HCT116 (cell line): ENCODE data around the gene PSMG1. TPM values are rescaled to one million over a fixed set of nuclear protein-coding genes. Genes with fewer than 3 reads are reported as not detected.

Experiments
- ATAC-seq: fragments of 200-7000 bp; cut with Tn5 transposase; 2 replicates; pipeline ENCODE4 v1.9.1; 2020; ENCODE audit warnings: mild to moderate bottlenecking, moderate library complexity
- BruUV-seq: library from RNA; stranded (reverse); fragments of 400-500 nt; replicated peaks from 2 replicates; lab custom pipeline; 2021; lab: Mats Ljungman, UMichigan
- CTCF ChIA-PET: fragments of 300-600 bp; sonication (Branson Sonifier 250); formaldehyde crosslinking; loops from one replicate; lab custom pipeline; 2021; ENCODE audit warnings: antibody characterized with exemption; lab: Charles Lee
- POLR2A ChIA-PET: fragments of 300-600, 350-600 bp; sonication (Branson Sonifier 250); formaldehyde crosslinking; loops from one replicate; lab custom pipeline; 2021; ENCODE audit warnings: antibody characterized with exemption; lab: Charles Lee
- RAD21 ChIA-PET, 2 experiments: fragments of 300-600 bp; sonication (Branson Sonifier 250); formaldehyde crosslinking; loops; one replicate each; lab custom pipeline; 2023; ENCODE audit warnings: low total read pairs in 2 of 2; ENCODE audit not compliant: uncharacterized antibody in 2 of 2, unreplicated experiment in 2 of 2, low non-redundant PET in 1 of 2; lab: Charles Lee
- DNase-seq: peaks from one replicate; pipeline ENCODE4 v3.0.0-alpha.2; 2010; ENCODE audit warnings: low read depth, low spot score
- H2AFZ ChIP-seq: fragments of 200-600 bp; shearing (Covaris generic), sonication (generic); 2 replicates; pipeline ENCODE4 v1.6.1; 2017; ENCODE audit warnings: low read depth, mixed run types, mixed read lengths, antibody characterized with exemption, low read length; ENCODE audit not compliant: poor library complexity, severe bottlenecking
- H3K27ac ChIP-seq: 2 replicates; pipeline ENCODE4 v1.5.1; 2012; ENCODE audit warnings: low read depth, low read length
- H3K27me3 ChIP-seq: fragments of 200-600 bp; sonication (generic); 2 replicates; pipeline ENCODE4 v1.6.1; 2016; ENCODE audit warnings: mixed run types, low read length, mixed read lengths; ENCODE audit not compliant: insufficient read depth
- H3K36me3 ChIP-seq, 2 experiments: fragments of 200-500 bp in 1 of 2; fragments of 200-600 bp in 1 of 2; sonication (Bioruptor generic) in 1 of 2; sonication (generic) in 1 of 2; 2 replicates each; pipeline versions ENCODE4 v1.5.1 to v1.6.1; 2014 to 2016; ENCODE audit warnings: low read length in 2 of 2, inconsistent platforms in 1 of 2, mixed read lengths in 1 of 2, mixed run types in 1 of 2; ENCODE audit not compliant: insufficient read depth in 2 of 2, control insufficient read depth in 1 of 2
- H3K4me1 ChIP-seq, 2 experiments: fragments of 200-600 bp in 1 of 2; sonication (generic) in 1 of 2; 2 replicates each; pipeline versions ENCODE4 v1.5.1 to v1.6.1; 2012 to 2017; ENCODE audit warnings: low read length in 2 of 2, inconsistent platforms in 1 of 2, mild to moderate bottlenecking in 1 of 2, mixed read lengths in 1 of 2, mixed run types in 1 of 2, moderate library complexity in 1 of 2; ENCODE audit not compliant: insufficient read depth in 2 of 2, control insufficient read depth in 1 of 2
- H3K4me2 ChIP-seq: fragments of 200-600 bp; sonication (generic); 2 replicates; pipeline ENCODE4 v1.6.1; 2017; ENCODE audit warnings: mixed run types, low read length, mixed read lengths
- H3K4me3 ChIP-seq, 2 experiments: fragments of 200-600 bp in 1 of 2; sonication (generic) in 1 of 2; replicated peaks in 1 of 2; 2 replicates each; pipeline ENCODE4 v1.5.1; 2011 to 2016; ENCODE audit warnings: low read length in 2 of 2, control low read depth in 1 of 2, low read depth in 1 of 2, mild to moderate bottlenecking in 1 of 2, mixed read lengths in 1 of 2, mixed run types in 1 of 2
- H3K79me2 ChIP-seq: fragments of 200-600 bp; sonication (generic); 2 replicates; pipeline ENCODE4 v1.6.1; 2017; ENCODE audit warnings: mild to moderate bottlenecking, mixed run types, low read length, moderate library complexity, mixed read lengths; ENCODE audit not compliant: insufficient read depth
- H3K9ac ChIP-seq: fragments of 200-600 bp; sonication (generic); 2 replicates; pipeline ENCODE4 v1.6.1; 2016; ENCODE audit warnings: low read length, mixed read lengths
- H3K9me2 ChIP-seq: fragments of 200-600 bp; sonication (generic), shearing (Covaris generic); 2 replicates; pipeline ENCODE4 v1.6.1; 2017; ENCODE audit warnings: mixed run types, mild to moderate bottlenecking, moderate library complexity; ENCODE audit not compliant: insufficient read depth
- H3K9me3 ChIP-seq, 2 experiments: fragments of 200-500 bp in 1 of 2; fragments of 200-600 bp in 1 of 2; sonication (Bioruptor generic) in 1 of 2; sonication (generic) in 1 of 2; 2 replicates each; pipeline ENCODE4 v1.6.1; 2014 to 2017; ENCODE audit warnings: low read length in 2 of 2, mixed read lengths in 2 of 2, inconsistent platforms in 1 of 2, low read depth in 1 of 2, mild to moderate bottlenecking in 1 of 2, mixed run types in 1 of 2, moderate library complexity in 1 of 2; ENCODE audit not compliant: control insufficient read depth in 1 of 2, insufficient read depth in 1 of 2
- H4K20me1 ChIP-seq: fragments of 200-600 bp; sonication (generic), shearing (Covaris generic); 2 replicates; pipeline ENCODE4 v1.6.1; 2017; ENCODE audit warnings: mixed run types, mild to moderate bottlenecking, moderate library complexity; ENCODE audit not compliant: insufficient read depth
- CBX3 ChIP-seq: IDR thresholded peaks from 2 replicates; pipeline ENCODE4 v1.6.1; 2012; ENCODE audit warnings: low read depth
- EGR1 ChIP-seq: IDR thresholded peaks from 2 replicates; pipeline ENCODE4 v1.6.1; 2012; ENCODE audit warnings: low read depth
- ELF1 ChIP-seq: IDR thresholded peaks from 2 replicates; pipeline ENCODE4 v1.6.1; 2012; ENCODE audit warnings: low read depth, borderline replicate concordance
- EZH2 ChIP-seq: fragments of 200-600 bp; sonication (generic); IDR thresholded peaks from 2 replicates; pipeline ENCODE4 v1.6.1; 2017; ENCODE audit warnings: antibody characterized with exemption, mixed run types
- FOSL1 ChIP-seq: IDR thresholded peaks from 2 replicates; pipeline ENCODE4 v1.6.1; 2012; ENCODE audit warnings: low read depth
- JUND ChIP-seq: IDR thresholded peaks from 2 replicates; pipeline ENCODE4 v1.6.1; 2012
- MAX ChIP-seq: IDR thresholded peaks from 2 replicates; pipeline ENCODE4 v1.6.1; 2012
- POLR2A ChIP-seq: IDR thresholded peaks from 2 replicates; pipeline ENCODE4 v1.7.0; 2011; ENCODE audit warnings: borderline replicate concordance; ENCODE audit not compliant: insufficient read depth, insufficient read length; ENCODE audit errors: extremely low read depth
- POLR2AphosphoS5 ChIP-seq: IDR thresholded peaks from 2 replicates; pipeline ENCODE4 v1.6.1; 2011; ENCODE audit warnings: mild to moderate bottlenecking, low read depth, low read length, moderate library complexity
- REST ChIP-seq: IDR thresholded peaks from 2 replicates; pipeline ENCODE4 v1.6.1; 2012; ENCODE audit warnings: low read depth
- SIN3A ChIP-seq: IDR thresholded peaks from 2 replicates; pipeline ENCODE4 v1.6.1; 2012; ENCODE audit warnings: low read depth
- SP1 ChIP-seq: IDR thresholded peaks from 2 replicates; pipeline ENCODE4 v1.6.1; 2012; ENCODE audit warnings: low read depth
- YY1 ChIP-seq: IDR thresholded peaks from 2 replicates; pipeline ENCODE4 v1.6.1; 2011; ENCODE audit warnings: low read length, low read depth, moderate library complexity, mild to moderate bottlenecking; ENCODE audit not compliant: insufficient replicate concordance; ENCODE audit errors: extremely low read depth
- ZBTB33 ChIP-seq: IDR thresholded peaks from 2 replicates; pipeline ENCODE4 v1.6.1; 2011; ENCODE audit warnings: mild to moderate bottlenecking, low read length, moderate library complexity; ENCODE audit not compliant: insufficient replicate concordance; ENCODE audit errors: extremely low read depth
- ZFX ChIP-seq: fragments of 450-650 bp; IDR thresholded peaks from 2 replicates; pipeline ENCODE4 v1.6.1; 2017
- ZNF274 ChIP-seq: fragments of 200-500 bp; sonication (Bioruptor generic); IDR thresholded peaks from 2 replicates; pipeline ENCODE4 v1.6.1; 2014; ENCODE audit warnings: mild to moderate bottlenecking, low read depth, low read length, inconsistent platforms
- intact Hi-C: fragments of 100-400 bp; cut with micrococcal nuclease; formaldehyde crosslinking; loops from 2 replicates; pipeline ENCODE4 v1.10.0; 2022
- total RNA-seq: library from RNA; stranded (reverse); gene quantifications from one replicate; pipeline ENCODE4 v1.2.1, GENCODE V29; 2021; ENCODE audit not compliant: unreplicated experiment
- TF ChIP-seq, protein P1 (sequence below), 3 experiments: fragments of 200-600 bp in 1 of 3; sonication (generic) in 1 of 3; IDR thresholded peaks in 2 of 3; conservative IDR thresholded peaks in 1 of 3; 2 replicates each; pipeline ENCODE4 v1.5.1; 2012 to 2017; ENCODE audit warnings: low read depth in 2 of 3, low read length in 2 of 3, antibody characterized with exemption in 1 of 3, borderline replicate concordance in 1 of 3, control low read depth in 1 of 3, mild to moderate bottlenecking in 1 of 3, mixed read lengths in 1 of 3, mixed run types in 1 of 3, moderate library complexity in 1 of 3; ENCODE audit not compliant: insufficient read depth in 1 of 3
- TF ChIP-seq, protein P2 (sequence below): IDR thresholded peaks from 2 replicates; pipeline ENCODE4 v1.6.1; 2012

Gene PSMG1
- total RNA-seq, 1 experiment from 2014 or later = 83.7 TPM

DNA sequence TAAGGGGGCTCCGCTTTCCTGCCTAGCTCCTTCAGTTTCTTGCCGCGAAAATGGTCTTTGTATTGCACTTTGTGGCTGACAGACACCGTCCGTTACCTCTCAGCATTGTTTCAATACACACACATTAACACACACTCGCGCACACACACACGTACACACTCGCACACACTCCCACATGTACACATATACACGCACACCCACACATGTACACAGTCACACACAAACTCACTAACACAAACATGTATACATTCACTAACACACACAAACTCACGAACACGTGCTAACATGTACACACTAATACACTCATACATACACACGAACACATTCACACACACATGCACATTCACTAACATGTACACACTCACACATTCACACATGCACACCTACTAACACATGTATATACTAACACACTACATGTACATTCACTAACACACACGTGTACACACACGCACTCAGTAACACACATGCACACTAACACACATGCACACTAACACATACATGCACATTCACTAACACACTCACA is 48.9 kb downstream of the PSMG1 start (continued):
- TF ChIP-seq REST (no peak), JUND (no peak), ZFX (no peak), ELF1 (no peak), ZNF274 (no peak), YY1 (no peak)
- TF ChIP-seq, protein P1, sequence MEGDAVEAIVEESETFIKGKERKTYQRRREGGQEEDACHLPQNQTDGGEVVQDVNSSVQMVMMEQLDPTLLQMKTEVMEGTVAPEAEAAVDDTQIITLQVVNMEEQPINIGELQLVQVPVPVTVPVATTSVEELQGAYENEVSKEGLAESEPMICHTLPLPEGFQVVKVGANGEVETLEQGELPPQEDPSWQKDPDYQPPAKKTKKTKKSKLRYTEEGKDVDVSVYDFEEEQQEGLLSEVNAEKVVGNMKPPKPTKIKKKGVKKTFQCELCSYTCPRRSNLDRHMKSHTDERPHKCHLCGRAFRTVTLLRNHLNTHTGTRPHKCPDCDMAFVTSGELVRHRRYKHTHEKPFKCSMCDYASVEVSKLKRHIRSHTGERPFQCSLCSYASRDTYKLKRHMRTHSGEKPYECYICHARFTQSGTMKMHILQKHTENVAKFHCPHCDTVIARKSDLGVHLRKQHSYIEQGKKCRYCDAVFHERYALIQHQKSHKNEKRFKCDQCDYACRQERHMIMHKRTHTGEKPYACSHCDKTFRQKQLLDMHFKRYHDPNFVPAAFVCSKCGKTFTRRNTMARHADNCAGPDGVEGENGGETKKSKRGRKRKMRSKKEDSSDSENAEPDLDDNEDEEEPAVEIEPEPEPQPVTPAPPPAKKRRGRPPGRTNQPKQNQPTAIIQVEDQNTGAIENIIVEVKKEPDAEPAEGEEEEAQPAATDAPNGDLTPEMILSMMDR (IDR thresholded peaks at IDR 0.05 in 2 of 3, conservative IDR thresholded peaks at IDR 0.05 in 1 of 3; ENCODE audit: borderline replicate concordance in 1 of 3, insufficient read depth in 1 of 3, low read depth in 2 of 3, low read length in 2 of 3) = no peak
- TF ChIP-seq, protein P2, sequence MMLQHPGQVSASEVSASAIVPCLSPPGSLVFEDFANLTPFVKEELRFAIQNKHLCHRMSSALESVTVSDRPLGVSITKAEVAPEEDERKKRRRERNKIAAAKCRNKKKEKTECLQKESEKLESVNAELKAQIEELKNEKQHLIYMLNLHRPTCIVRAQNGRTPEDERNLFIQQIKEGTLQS = no peak

DNA sequence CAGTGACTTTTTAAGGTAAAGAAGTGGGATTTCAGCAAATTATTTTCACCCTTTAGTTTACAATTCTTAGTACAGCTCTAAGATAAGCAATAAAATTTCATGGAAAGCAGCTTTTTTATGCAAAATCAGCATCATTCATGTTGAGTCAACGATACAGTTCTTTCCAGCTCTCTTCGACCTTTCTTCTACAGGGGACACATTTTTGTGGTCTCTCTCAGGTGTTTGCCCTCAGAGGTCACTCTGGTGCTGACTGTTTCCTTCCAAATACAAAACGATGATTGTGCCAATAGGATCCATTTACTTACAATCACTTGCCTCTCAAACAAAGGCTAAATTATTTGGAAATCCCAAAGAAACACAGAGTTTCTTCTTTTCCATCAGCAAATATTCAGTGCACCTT is 51.0 kb downstream of the PSMG1 start:
- RAD21 ChIA-PET = no interaction called here
- no peak overlapping the region for H3K27ac ChIP-seq
- no peak for ATAC-seq
- no peaks in the 10 kb centered on the region for H3K79me2 ChIP-seq
- H3K9me2 ChIP-seq = no peaks in the 10 kb centered on the region
- no peaks in the 10 kb centered on the region for H3K27me3 ChIP-seq
- no peak overlapping the region for H3K4me3 ChIP-seq
- no peaks in the 10 kb centered on the region for H3K9me3 ChIP-seq
- H3K4me2 ChIP-seq = no peak overlapping the region
- BruUV-seq = no TSS peak
- no peak overlapping the region for H3K9ac ChIP-seq
- CTCF ChIA-PET = no interaction called here
- H3K4me1 ChIP-seq = peaks cover 0 to 2% of the 10 kb centered on the region in 2 experiments; a peak in 1 of 4 replicates
- no peaks in the 10 kb centered on the region for H4K20me1 ChIP-seq
- DNase-seq = no peak
- POLR2A ChIA-PET = no interaction called here
- intact Hi-C loops = no loop called here
- no peaks in the 10 kb centered on the region for H3K36me3 ChIP-seq
- no peak overlapping the region for H2AFZ ChIP-seq
- TF ChIP-seq ZNF274 (no peak), EGR1 (no peak), POLR2AphosphoS5 (no peak), ZBTB33 (no peak), EZH2 (no peak), FOSL1 (no peak), POLR2A (no peak), ZFX (no peak), JUND (no peak), ELF1 (no peak), SIN3A (no peak), SP1 (no peak), CBX3 (no peak), MAX (no peak)
